HG03521 (cell line): ENCODE measurements around the gene SF3A1.
"Not testable (repeated sequence)": the region's sequence is repeated elsewhere in the genome, so short reads cannot be mapped to it uniquely, and the experiment has no call there.

Experiments used
- ATAC-seq: cut with Tn5 transposase; IDR thresholded peaks from one replicate; pipeline ENCODE4 v1.9.1; 2021; ENCODE audit warnings: mild to moderate bottlenecking, moderate library complexity; ENCODE audit not compliant: unreplicated experiment

SF3A1 gene

GRCh38 chr22:30354644-30355043 lies 2.0 kb downstream of the SF3A1 start:
- no peak for ATAC-seq

GRCh38 chr22:30351226-30351625 lies 5.5 kb downstream of the SF3A1 start:
- no peak for ATAC-seq

DNA sequence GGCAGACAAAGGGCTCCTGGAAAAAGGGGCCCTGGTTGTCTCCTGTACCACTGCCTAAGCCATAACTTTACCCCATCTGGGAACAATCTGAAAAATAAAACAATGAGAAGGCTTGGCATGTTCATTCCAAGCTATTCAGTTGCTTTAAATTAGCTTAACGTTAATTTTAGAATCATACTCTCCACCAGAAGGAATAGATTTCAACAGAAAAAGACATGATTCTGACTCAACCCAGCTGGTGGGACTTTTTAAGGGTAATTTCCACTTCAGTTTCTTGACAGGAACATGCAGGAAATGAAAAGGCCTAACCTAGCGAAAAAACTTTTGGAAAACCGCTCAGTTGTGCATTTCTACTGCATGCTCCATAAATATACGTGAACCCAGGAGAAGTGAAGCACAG lies 7.9 kb downstream of the SF3A1 start:
- no peak for ATAC-seq

- no peak for ATAC-seq
Observed at GRCh38 chr22:30348404-30348803, 8.3 kb downstream of the SF3A1 start.

DNA sequence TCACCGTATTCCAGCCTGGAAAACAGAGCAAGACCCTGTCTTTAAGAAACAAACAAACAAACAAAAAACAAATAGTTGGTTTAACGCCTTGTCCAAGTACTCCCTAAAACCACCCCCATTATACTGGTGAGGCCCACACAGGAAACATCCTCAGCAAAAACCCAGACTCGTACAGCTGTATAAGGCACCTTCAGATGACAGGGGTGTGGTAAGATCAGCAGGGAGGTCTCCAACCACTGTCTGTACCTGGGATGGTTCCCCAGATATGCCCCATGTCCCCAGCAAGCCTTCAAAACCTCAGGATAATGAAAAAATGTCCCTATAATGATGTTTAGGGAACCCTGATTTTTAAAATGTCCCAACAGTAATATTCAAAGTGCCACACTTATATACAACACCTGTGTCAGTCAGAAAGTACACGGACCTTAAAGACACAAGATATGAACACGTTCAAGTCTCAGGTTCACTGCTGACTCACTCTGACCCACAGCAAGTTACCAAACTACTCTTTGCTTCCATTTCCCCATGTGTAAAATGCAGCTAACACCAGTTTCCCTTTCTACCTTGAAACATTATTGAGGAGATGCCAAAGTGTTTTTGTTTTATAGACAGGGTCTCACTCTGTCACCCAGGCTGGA lies 9.3 kb downstream of the SF3A1 start:
- no peak for ATAC-seq

DNA sequence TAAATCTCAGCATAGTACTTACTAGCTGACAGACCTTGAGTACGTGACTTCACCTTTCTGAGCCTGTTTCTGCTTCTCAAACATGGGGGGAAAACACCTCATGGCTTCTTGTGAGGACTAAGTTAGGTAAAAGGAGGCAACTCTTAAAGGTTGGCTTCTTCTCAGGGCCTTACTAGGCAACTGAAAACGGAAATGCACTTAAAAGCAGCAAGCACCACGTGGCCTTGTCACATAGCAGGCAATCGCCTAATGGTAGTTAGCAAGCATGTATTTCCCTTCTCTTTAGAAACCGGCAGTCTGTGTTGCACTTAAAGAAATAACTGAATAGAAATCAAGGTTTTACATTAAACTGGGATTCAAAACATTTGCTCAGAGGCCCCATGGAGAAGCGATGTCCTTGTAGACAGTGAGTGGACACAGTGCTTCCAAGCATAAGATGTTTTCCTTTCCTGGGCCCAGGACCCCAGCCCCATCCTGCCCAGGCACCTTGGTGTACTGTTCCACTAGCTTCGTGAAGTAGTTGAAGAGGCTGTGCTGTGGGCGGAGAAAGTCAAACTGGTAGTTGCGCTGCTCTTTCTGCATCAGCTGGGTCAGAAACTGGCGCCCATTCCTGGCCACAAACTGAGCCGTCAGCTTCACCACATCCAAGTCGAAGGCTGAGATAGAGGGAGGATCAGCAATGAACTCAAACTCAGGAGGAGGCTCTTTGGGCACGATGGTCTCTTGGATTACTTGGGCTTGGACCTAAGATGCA lies 12.1 kb downstream of the SF3A1 start:
- ATAC-seq = no peak

- ATAC-seq = no peak
Observed at GRCh38 chr22:30340911-30341685, 15.6 kb downstream of the SF3A1 start.

GRCh38 chr22:30338802-30339201 lies 17.9 kb downstream of the SF3A1 start:
- ATAC-seq = no peak

DNA sequence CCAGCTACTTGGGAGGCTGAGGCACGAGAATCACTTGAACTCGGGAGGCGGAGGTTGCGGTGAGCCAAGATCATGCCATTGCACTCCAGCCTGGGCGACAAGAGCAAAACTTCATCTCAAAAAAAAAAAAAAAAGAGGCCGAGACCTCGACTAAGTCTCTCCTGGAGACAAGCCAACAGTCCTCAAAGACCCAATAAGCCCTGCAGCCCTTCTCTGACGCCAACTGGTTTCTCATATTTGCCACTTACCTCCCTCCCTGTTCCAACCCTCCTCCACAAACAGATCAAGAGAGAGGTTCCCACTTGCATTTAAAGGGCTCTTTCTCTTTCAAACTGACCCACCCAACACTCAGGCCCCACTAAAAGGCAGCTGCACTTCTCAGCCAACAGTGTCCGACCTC lies 18.4 kb downstream of the SF3A1 start:
- ATAC-seq = not testable (repeated sequence)

DNA sequence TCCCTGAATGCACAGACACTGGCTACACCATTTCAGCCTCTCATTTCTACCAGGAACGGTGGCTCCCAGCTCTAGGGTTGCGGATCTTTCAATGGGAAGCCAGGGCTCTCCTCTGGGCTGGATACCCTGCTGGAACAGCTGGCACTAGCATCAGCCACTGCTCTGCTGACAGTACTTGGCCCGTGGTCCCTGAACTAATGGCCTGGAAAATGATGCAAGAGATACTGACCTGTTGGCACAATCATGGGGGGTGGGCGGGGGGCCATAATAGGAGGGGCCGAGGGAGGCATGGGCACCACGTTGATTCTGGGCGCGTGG lies 19.3 kb downstream of the SF3A1 start:
- no peak for ATAC-seq

DNA sequence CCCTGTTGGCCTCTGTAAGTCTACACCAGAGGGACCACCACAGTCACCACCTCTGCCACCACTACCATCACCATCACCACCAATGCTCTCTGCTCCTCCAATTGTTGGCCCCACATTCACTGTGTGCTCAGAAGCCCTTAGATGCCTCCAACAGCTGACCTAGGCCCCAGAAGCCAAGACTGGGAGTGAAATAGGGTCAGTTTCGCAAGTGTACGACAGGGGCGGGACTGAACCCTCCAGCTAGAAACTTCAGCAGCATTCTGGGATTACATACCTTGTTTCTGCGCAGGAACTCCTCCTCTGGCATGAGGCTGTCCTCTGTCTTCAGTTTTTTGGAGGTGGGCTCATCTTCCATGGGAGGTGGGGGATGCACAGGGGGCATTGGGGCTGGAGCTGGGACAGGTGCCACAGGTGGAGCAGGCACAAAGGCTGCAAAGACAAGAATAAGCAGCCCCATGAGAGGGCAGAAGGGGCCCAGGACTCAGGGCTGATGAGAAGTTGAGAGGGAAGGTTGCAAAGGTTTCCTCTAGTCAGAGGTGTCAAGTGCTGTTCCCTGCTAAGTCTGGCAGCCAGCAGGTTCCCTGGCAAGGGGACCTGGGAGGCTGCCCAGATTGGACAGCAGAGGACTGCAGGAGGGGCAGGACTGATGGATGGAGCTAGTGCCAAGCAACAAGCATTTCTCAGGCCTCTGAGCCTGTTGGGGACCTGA lies 19.8 kb downstream of the SF3A1 start:
- ATAC-seq = no peak

DNA sequence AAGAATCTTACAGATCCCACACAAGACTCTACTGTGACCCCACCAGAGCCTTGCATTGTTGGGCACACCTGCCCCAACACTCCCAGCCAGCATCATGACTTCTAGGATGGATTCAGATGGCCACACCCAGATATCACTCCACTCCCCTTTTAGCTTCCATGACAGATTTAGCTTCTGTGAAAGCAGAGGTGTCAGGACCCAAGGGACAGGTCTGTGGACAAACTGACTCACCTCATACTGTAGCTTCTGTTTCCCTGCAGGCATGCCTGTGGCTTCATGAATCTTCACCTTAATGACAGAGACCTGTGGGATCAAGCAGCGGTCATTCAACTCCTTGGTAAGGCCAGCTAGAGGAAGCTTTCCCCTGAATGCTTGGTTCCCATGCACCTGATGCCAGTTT lies 21.5 kb downstream of the SF3A1 start:
- ATAC-seq = no peak

DNA sequence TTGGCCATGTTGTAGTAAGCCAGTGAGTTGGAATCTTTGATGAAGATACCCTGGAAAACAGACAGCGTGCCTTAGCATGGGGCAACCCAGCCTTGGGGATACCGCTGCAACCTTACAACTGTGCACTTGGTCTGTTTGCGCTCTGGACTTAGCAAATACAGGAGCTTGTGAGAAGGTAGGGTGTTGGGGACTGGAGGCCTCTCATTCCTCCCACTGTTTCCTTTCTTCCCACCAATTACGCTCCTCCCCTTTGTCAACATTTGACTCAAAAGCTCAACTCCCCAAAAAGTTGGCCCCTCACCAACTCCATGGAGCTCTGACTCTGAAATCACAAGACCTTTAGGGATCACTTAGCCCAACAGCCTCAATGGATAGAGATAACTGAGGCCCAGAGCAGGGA lies 22.0 kb downstream of the SF3A1 start:
- ATAC-seq = no peak

GRCh38 chr22:30333707-30334087 lies 23.0 kb downstream of the SF3A1 start:
- ATAC-seq = no peak

- no peak for ATAC-seq
Observed at GRCh38 chr22:30332994-30333706, 23.5 kb downstream of the SF3A1 start.

DNA sequence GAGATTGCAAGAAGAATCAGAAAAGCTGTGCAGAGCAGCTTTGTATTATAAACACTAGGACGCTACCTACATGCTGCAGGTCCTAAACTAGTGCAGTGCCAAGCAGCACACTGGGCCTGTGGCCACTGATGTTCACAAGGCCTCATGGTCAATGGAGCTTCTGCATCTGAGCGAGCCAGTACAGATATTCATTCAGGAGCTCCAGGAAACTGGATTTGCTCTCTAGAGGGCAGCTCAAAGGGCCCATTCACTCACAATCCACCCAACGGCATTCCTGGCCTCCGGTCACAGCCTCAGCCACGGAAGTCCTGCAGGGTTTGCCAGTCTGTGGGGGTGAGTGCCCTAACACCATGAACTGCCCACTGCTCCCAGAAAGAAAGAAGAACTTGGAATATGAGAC lies 24.1 kb downstream of the SF3A1 start:
- no peak for ATAC-seq

GRCh38 chr22:30328466-30329049 lies 28.1 kb downstream of the SF3A1 start:
- no peak for ATAC-seq

DNA sequence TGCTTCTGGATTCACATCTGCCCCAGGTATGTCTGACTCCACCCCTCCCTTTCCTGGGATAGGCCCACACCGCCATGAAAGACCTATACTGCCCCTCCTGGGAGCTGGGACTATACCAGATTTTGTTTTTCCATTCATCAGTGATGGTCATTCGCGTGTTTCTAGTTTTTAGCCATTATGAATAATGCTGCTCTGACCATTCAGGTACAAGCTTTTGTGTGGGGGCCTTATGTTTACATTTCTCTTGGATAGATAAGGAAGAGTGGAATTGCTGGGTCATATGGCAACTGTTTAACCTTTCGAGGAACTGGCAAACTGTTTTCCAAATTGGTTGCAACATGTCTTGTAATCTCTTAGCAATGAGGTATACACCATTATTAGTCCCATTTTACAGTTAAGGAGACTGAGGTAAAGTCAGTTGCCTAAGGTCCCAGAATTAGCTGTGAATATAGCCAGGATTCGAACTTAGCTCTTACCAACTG lies 28.8 kb downstream of the SF3A1 start:
- ATAC-seq = no peak

DNA sequence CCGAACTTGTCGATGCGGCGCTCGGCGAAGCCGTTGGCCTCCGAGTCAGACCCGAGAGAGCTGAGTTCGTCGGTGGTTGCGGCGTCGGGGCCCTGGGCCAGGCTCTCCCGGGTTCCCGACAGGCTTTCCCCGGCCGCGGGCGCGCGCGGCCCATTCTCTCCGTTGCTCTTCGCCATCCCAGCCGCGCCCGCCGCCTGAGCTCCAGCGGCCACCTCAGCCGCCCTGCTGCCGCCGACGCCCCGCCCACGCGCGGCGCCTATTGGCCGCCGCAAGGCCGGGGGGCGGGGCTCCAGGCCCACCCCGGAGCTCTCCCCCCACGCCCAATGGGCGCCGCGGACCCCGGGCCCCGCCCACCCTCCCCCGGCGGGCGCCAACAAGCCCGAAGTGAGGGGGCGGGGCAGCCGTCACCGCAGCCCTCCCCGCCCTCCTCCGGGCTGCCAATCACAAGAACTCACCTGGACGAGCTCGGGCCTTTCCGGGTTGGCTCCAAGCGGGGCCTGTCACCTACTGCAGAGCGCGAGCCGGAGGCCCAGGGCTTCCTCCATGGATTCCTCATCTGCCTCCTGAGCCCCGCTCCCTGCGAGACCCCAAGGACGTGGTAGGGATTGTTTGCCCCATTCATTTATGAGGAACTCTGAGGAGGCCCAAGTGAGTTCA lies 29.9 kb downstream of the SF3A1 start, which contains the start of gene TBC1D10A:
TSS of gene TBC1D10A (minus strand) at position 236 of the 657 bp plus-strand sequence. CDS start at position 176, 60 bp downstream.
- peak; percentile 82 for ATAC-seq

DNA sequence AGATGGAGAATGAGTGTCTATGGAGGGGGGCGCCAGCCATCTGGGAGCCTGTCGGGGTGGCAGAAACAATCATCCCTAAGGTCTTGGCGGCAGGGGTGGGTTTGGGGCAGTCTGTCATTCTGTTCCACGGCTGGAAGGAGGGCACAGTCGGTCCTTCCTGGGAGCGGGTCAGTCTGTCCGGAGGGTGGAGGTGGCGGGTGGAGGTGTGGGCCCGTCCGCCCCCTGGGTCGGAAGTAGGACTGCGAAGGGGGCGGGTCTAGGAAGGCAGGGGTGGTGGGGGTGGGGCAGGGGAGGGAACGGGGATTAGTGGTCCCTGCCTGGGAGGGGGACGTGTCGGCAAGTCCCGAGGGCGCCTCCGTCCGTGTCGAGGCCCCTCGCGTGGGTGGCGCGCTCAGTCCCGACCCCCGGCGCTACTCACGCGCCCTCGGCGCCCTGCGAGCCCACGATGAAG lies 30.4 kb downstream of the SF3A1 start:
- peak; percentile 16 for ATAC-seq
